H1 (cell line): ENCODE measurements around the gene RGS16. TPM values are rescaled to one million over a fixed set of nuclear protein-coding genes. Genes with fewer than 3 reads are reported as not detected.

ENCODE experiments used
- CTCF ChIA-PET: fragments of 300-600 bp; sonication (Branson Sonifier 250); formaldehyde crosslinking; loops from one replicate; lab custom pipeline; 2021; ENCODE audit not compliant: partially characterized antibody; lab: Charles Lee
- POLR2A ChIA-PET: fragments of 300-600 bp; sonication (Branson Sonifier 250); formaldehyde crosslinking; loops from one replicate; lab custom pipeline; 2021; ENCODE audit warnings: inconsistent platforms; ENCODE audit not compliant: partially characterized antibody; lab: Charles Lee
- DNase-seq, 2 experiments: peaks; one replicate each; pipeline versions ENCODE4 v3.0.0 to v3.0.0-alpha.2; 2010 to 2022; ENCODE audit warnings: low spot score in 2 of 2, low read depth in 1 of 2, mixed read lengths in 1 of 2
- FAIRE-seq: peaks from 2 replicates; lab custom pipeline; 2011; peaks lifted over from hg19 to GRCh38; lab: Jason Lieb, UNC
- H2AFZ ChIP-seq: 2 replicates; pipeline ENCODE4 v1.8.1; 2012; ENCODE audit warnings: low read length, inconsistent platforms
- H2AK5ac ChIP-seq: 2 replicates; pipeline ENCODE4 v1.6.1; 2013; ENCODE audit warnings: low read depth, low read length
- H2BK120ac ChIP-seq: replicated peaks from 2 replicates; pipeline ENCODE3; 2013; ENCODE audit warnings: low read depth, low read length, inconsistent platforms
- H2BK12ac ChIP-seq: 2 replicates; pipeline ENCODE4 v1.6.1; 2013; ENCODE audit warnings: low read depth, low read length
- H2BK15ac ChIP-seq: 2 replicates; pipeline ENCODE4 v1.6.1; 2013; ENCODE audit warnings: low read length
- H2BK20ac ChIP-seq: 2 replicates; pipeline ENCODE4 v1.6.1; 2013; ENCODE audit warnings: low read length
- H2BK5ac ChIP-seq: 2 replicates; pipeline ENCODE4 v1.6.1; 2013; ENCODE audit warnings: low read depth, low read length
- H3K14ac ChIP-seq: 2 replicates; pipeline ENCODE4 v1.6.1; 2013; ENCODE audit warnings: inconsistent platforms; ENCODE audit not compliant: insufficient read length
- H3K18ac ChIP-seq: 2 replicates; pipeline ENCODE4 v1.6.1; 2013; ENCODE audit warnings: low read length; ENCODE audit errors: extremely low read depth
- H3K23ac ChIP-seq: 2 replicates; pipeline ENCODE4 v1.6.1; 2013; ENCODE audit warnings: inconsistent platforms; ENCODE audit not compliant: insufficient read length
- H3K23me2 ChIP-seq: 2 replicates; pipeline ENCODE4 v1.6.1; 2013; ENCODE audit warnings: low read depth, low read length
- H3K27ac ChIP-seq: 2 replicates; pipeline ENCODE4 v1.6.1; 2011; ENCODE audit warnings: low read depth, low read length, inconsistent platforms
- H3K27me3 ChIP-seq, 4 experiments: replicated peaks in 1 of 4; 1 replicate in 1 of 4; 2 replicates in 3 of 4; pipeline versions ENCODE4 v1.6.1 to v1.8.1; 2011 to 2013; ENCODE audit warnings: low read length in 3 of 4, mild to moderate bottlenecking in 3 of 4, inconsistent platforms in 2 of 4, mixed read lengths in 2 of 4, moderate library complexity in 1 of 4; ENCODE audit not compliant: control insufficient read depth in 3 of 4, insufficient read depth in 3 of 4; ENCODE audit errors: extremely low read depth in 1 of 4
- H3K36me3 ChIP-seq, 4 experiments: 2 replicates each; pipeline versions ENCODE4 v1.6.1 to v1.8.1; 2011 to 2013; ENCODE audit warnings: mild to moderate bottlenecking in 4 of 4, low read length in 3 of 4, moderate library complexity in 2 of 4, control low read depth in 1 of 4, inconsistent platforms in 1 of 4; ENCODE audit not compliant: insufficient read depth in 4 of 4, control insufficient read depth in 2 of 4
- H3K4ac ChIP-seq: replicated peaks from 2 replicates; pipeline ENCODE3; 2013; ENCODE audit warnings: low read length, low read depth, mixed read lengths, inconsistent platforms; ENCODE audit not compliant: insufficient read length
- H3K4me1 ChIP-seq, 4 experiments: replicated peaks in 1 of 4; 1 replicate in 1 of 4; 2 replicates in 3 of 4; pipeline versions ENCODE4 v1.6.1 to v1.8.1; 2011 to 2013; ENCODE audit warnings: low read length in 3 of 4, inconsistent platforms in 2 of 4, mixed read lengths in 1 of 4; ENCODE audit not compliant: insufficient read depth in 4 of 4, control insufficient read depth in 3 of 4
- H3K4me2 ChIP-seq, 2 experiments: 2 replicates each; pipeline versions ENCODE4 v1.6.1 to v1.8.1; 2011 to 2013; ENCODE audit warnings: low read depth in 2 of 2, low read length in 2 of 2, control low read depth in 1 of 2, inconsistent platforms in 1 of 2, mild to moderate bottlenecking in 1 of 2; ENCODE audit not compliant: insufficient read depth in 1 of 2
- H3K4me3 ChIP-seq, 4 experiments: fragments of 200-600, 300-600 bp in 1 of 4; sonication (generic), shearing (Covaris generic), sonication (Bioruptor Twin) in 1 of 4; 2 replicates each; pipeline versions ENCODE4 v1.5.1 to v1.8.1; 2011 to 2016; ENCODE audit warnings: low read length in 4 of 4, low read depth in 3 of 4, control low read depth in 2 of 4, inconsistent platforms in 2 of 4, mild to moderate bottlenecking in 2 of 4, mixed read lengths in 1 of 4, moderate library complexity in 1 of 4; ENCODE audit not compliant: insufficient read depth in 2 of 4; ENCODE audit errors: extremely low read depth in 1 of 4
- H3K56ac ChIP-seq: replicated peaks from 2 replicates; pipeline ENCODE3; 2013; ENCODE audit warnings: low read depth, mild to moderate bottlenecking, mixed read lengths, low read length, inconsistent platforms; ENCODE audit not compliant: insufficient read length
- H3K79me1 ChIP-seq: 2 replicates; pipeline ENCODE4 v1.6.1; 2013; ENCODE audit warnings: low read depth, low read length, control low read depth
- H3K79me2 ChIP-seq, 2 experiments: 2 replicates each; pipeline versions ENCODE4 v1.6.1 to v1.8.1; 2012 to 2013; ENCODE audit warnings: low read length in 2 of 2, mild to moderate bottlenecking in 2 of 2, inconsistent platforms in 1 of 2; ENCODE audit not compliant: insufficient read depth in 2 of 2, control insufficient read depth in 1 of 2
- H3K9ac ChIP-seq, 4 experiments: replicated peaks in 1 of 4; 1 replicate in 1 of 4; 2 replicates in 3 of 4; pipeline versions ENCODE4 v1.6.1 to v1.8.1; 2011 to 2013; ENCODE audit warnings: low read depth in 3 of 4, low read length in 3 of 4, control low read depth in 2 of 4, mild to moderate bottlenecking in 2 of 4, moderate library complexity in 2 of 4, inconsistent platforms in 1 of 4; ENCODE audit errors: extremely low read depth in 1 of 4
- H3K9me3 ChIP-seq, 2 experiments: 2 replicates each; pipeline versions ENCODE4 v1.6.1 to v1.8.1; 2012 to 2013; ENCODE audit warnings: mild to moderate bottlenecking in 2 of 2, moderate library complexity in 2 of 2, control low read depth in 1 of 2, inconsistent platforms in 1 of 2, low read depth in 1 of 2, low read length in 1 of 2, mixed read lengths in 1 of 2; ENCODE audit not compliant: insufficient read depth in 2 of 2
- H4K20me1 ChIP-seq, 2 experiments: replicated peaks in 1 of 2; 2 replicates each; pipeline versions ENCODE3 to v1.8.1; 2011 to 2013; ENCODE audit warnings: inconsistent platforms in 2 of 2, low read length in 2 of 2, mild to moderate bottlenecking in 1 of 2; ENCODE audit not compliant: insufficient read depth in 2 of 2, control insufficient read depth in 1 of 2
- H4K5ac ChIP-seq: 2 replicates; pipeline ENCODE4 v1.6.1; 2013; ENCODE audit warnings: low read length, low read depth, mixed read lengths, inconsistent platforms; ENCODE audit not compliant: insufficient read length
- H4K8ac ChIP-seq: 2 replicates; pipeline ENCODE4 v1.8.0; 2013; ENCODE audit warnings: mild to moderate bottlenecking, moderate library complexity, low read length, inconsistent platforms; ENCODE audit not compliant: insufficient read depth; ENCODE audit errors: extremely low read depth
- H4K91ac ChIP-seq: replicated peaks from 2 replicates; pipeline ENCODE3; 2013; ENCODE audit warnings: low read length, mixed read lengths, inconsistent platforms; ENCODE audit not compliant: insufficient read length
- ASH2L ChIP-seq: fragments of 200-600, 300-600 bp; sonication (generic); IDR thresholded peaks from one replicate; pipeline ENCODE4 v1.7.1; 2017; ENCODE audit warnings: low read length
- CHD1 ChIP-seq: IDR thresholded peaks from 2 replicates; pipeline ENCODE4 v1.6.1; 2012; ENCODE audit warnings: low read depth, low read length, improper control_type of control experiment
- CREB1 ChIP-seq: IDR thresholded peaks from 2 replicates; pipeline ENCODE4 v1.6.1; 2012; ENCODE audit warnings: inconsistent platforms
- FOSL1 ChIP-seq: IDR thresholded peaks from 2 replicates; pipeline ENCODE4 v1.6.1; 2011; ENCODE audit warnings: mild to moderate bottlenecking, low read depth, low read length, moderate library complexity; ENCODE audit not compliant: insufficient read depth
- KDM1A ChIP-seq: fragments of 200-600, 300-600 bp; sonication (generic); IDR thresholded peaks from 2 replicates; pipeline ENCODE4 v1.7.1; 2016; ENCODE audit warnings: mild to moderate bottlenecking, low read length, borderline replicate concordance
- POLR2A ChIP-seq, 2 experiments: IDR thresholded peaks; 1 replicate in 1 of 2; 2 replicates in 1 of 2; pipeline ENCODE4 v1.6.1; 2011; ENCODE audit warnings: low read depth in 2 of 2, low read length in 2 of 2, mild to moderate bottlenecking in 2 of 2; ENCODE audit errors: control extremely low read depth in 1 of 2
- TAF1 ChIP-seq: IDR thresholded peaks from 2 replicates; pipeline ENCODE4 v1.6.1; 2011; ENCODE audit warnings: mild to moderate bottlenecking, low read depth, low read length
- TCF12 ChIP-seq: IDR thresholded peaks from 2 replicates; pipeline ENCODE4 v1.6.1; 2011; ENCODE audit warnings: low read depth, mild to moderate bottlenecking, low read length
- TEAD4 ChIP-seq: IDR thresholded peaks from 2 replicates; pipeline ENCODE4 v1.6.1; 2012; ENCODE audit warnings: low read depth, low read length, inconsistent platforms, mixed read lengths
- WGBS, 2 experiments: shearing (Covaris generic) in 1 of 2; methylation state at CpG; one replicate each; pipeline versions ENCODE4 v1.1.6 to v1.1.7; 2013 to 2015; ENCODE audit warnings: low lambda C conversion rate in 2 of 2, mixed read lengths in 2 of 2, inconsistent platforms in 1 of 2, low coverage in 1 of 2, missing lambda C conversion rate in 1 of 2; ENCODE audit not compliant: insufficient replicate concordance in 2 of 2, insufficient coverage in 1 of 2, insufficient read length in 1 of 2; ENCODE audit errors: extremely low coverage in 1 of 2, missing lambda C conversion rate in 1 of 2; 5-methylcytosine and 5-hydroxymethylcytosine counted together
- polyA plus RNA-seq, 7 experiments: library from polyadenylated mRNA; depleted of rRNA in 3 of 7; stranded (reverse) in 5 of 7; unstranded in 2 of 7; fragments of >200 nt in 5 of 7; fragments of 200-250 nt in 2 of 7; gene quantifications; 1 replicate in 5 of 7; 2 replicates in 1 of 7; 4 replicates in 1 of 7; pipeline versions ENCODE4 v1.2.1 to v1.2.3, GENCODE V29; 2011 to 2013; ENCODE audit warnings: missing spikeins in 2 of 7, mixed read lengths in 2 of 7
- total RNA-seq: library from RNA; stranded (reverse); fragmentation: NEBNext Ultra II Directional; extraction: Animal tissue kit (Norgen Biotek cat#: 25700); gene quantifications from 2 replicates; pipeline ENCODE4 v1.2.1, GENCODE V29; 2021

RGS16 gene
- total and polyA plus RNA-seq, 2 of the 8 experiments (the other 6 are each of a cell fraction or from before 2014, with no cell fraction given) = 5.7 to 9.8 TPM

DNA sequence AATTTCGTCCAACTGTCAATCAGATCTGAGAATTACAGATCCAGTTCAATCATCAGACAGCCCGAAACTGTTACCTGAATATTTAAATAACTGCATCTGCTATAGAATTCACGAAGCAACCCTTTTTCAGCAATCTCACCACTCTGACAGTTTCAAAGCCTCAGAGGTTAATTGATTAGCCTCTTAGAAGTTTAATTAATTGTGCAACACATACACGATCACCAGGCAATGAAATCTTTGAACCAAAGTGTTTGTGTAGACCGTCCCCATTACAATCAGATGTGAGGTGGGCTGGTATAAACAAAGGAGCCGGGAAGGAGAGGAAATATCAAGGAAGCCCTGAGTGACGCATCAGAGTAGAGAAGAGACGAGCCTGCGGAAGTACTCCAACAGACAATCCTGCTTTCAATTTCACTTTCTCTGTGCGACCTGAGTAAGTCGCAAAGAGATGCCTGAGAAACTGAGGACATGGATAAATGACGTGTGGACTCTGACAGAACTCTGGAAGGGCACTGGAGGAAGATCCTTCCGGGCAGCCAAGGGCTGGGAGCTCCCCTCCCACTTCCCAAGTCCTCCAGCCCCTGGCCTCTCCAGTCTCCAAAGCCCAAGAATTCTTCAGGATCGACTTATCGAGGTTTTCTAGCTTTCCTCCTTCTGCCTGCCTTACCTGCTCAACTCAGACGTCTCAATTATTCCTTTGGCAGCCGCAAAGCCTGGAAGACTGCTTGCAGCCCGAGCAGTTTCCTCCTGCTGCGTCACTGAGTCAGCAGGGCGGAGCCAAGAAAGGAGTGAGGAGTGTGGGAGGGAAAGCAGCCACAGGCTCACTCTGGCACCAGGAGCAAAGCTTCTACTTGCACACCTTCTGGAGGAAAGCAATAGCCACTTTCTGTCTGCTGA is 15.4 kb downstream of the RGS16 start, which contains the start of gene RNASEL:
Gene RNASEL, minus strand, starts transcription at position 757 of the 897 bp plus-strand sequence. CDS start 2,450 bp downstream, outside the sequence.
- no peaks in the 10 kb centered on the region for H3K23me2 ChIP-seq
- WGBS, 2 experiments = 48% methylated on average over 20 of the region's 20 CpGs; no CpG with 5 or more reads in 1 of the 2 experiments
- no peaks in the 10 kb centered on the region for H3K27me3 ChIP-seq
- H3K23ac ChIP-seq = no peak within 1 kb of the TSS
- FAIRE-seq (no peak), DNase-seq (peak in 1 of 2 experiments; percentile 68)
- H3K9ac ChIP-seq = peak within 1 kb of the TSS in 1 of 4 experiments; percentile 13; a peak in 1 of 7 replicates
- no peak within 1 kb of the TSS for H3K56ac ChIP-seq
- H2AK5ac ChIP-seq = no peak within 1 kb of the TSS
- no peak within 1 kb of the TSS for H2BK120ac ChIP-seq
- H2BK12ac ChIP-seq = peak within 1 kb of the TSS; percentile 6; the same call in 1 of the 2 replicates
- no peaks in the 10 kb centered on the region for H4K20me1 ChIP-seq
- no peak within 1 kb of the TSS for H4K5ac ChIP-seq
- H3K9me3 ChIP-seq = no peaks in the 10 kb centered on the region
- no peak within 1 kb of the TSS; the same call in 1 of the 2 replicates for H2BK5ac ChIP-seq
- H2AFZ ChIP-seq = peak within 1 kb of the TSS; percentile 91
- no peak within 1 kb of the TSS for H2BK15ac ChIP-seq
- H2BK20ac ChIP-seq = no peak within 1 kb of the TSS
- POLR2A ChIA-PET = interaction anchor here (0.9 to 1.7 kb wide), 3 partner anchors 12 to 180 kb away, joined by 3 to 4 read pairs (median 4); partner anchors contain the start of gene RGS16
- peaks cover 0 to 12% (median 2%) of the 10 kb centered on the region in 4 experiments; a peak in 4 of 7 replicates for H3K4me1 ChIP-seq
- peak within 1 kb of the TSS; percentile 86 for H3K18ac ChIP-seq
- H4K8ac ChIP-seq = no peak within 1 kb of the TSS
- no peak within 1 kb of the TSS for H3K27ac ChIP-seq
- no peaks in the 10 kb centered on the region for H3K79me1 ChIP-seq
- peak within 1 kb of the TSS in 3 of 4 experiments; percentile 8 to 55 (median 19); a peak in 4 of 8 replicates for H3K4me3 ChIP-seq
- H3K4ac ChIP-seq = no peak within 1 kb of the TSS
- peak within 1 kb of the TSS; percentile 59 to 67 for H3K4me2 ChIP-seq
- no peaks in the 10 kb centered on the region for H3K79me2 ChIP-seq
- H4K91ac ChIP-seq = no peak within 1 kb of the TSS
- CTCF ChIA-PET = interaction anchor here (0.7 to 37.1 kb wide), 12 partner anchors 9 to 507 kb away, joined by 3 to 1131 read pairs (median 3); partner anchors contain the start of gene NPL
- H3K14ac ChIP-seq = no peak within 1 kb of the TSS
- no peaks in the 10 kb centered on the region for H3K36me3 ChIP-seq
- TF ChIP-seq CREB1 = peak; percentile 56; the same call in 1 of the 2 replicates
- TF ChIP-seq POLR2A (IDR thresholded peaks at IDR 0.05; ENCODE audit: control extremely low read depth in 1 of 2, low read depth in 2 of 2, low read length in 2 of 2) = peak in 1 of 2 experiments; percentile 35; a peak in 1 of 3 replicates
- TF ChIP-seq KDM1A = no peak
- TF ChIP-seq TEAD4 = no peak
- no peak for TF ChIP-seq FOSL1
- no peak for TF ChIP-seq TAF1
- TF ChIP-seq TCF12 = no peak
- TF ChIP-seq ASH2L = peak; percentile 60
- TF ChIP-seq CHD1 = no peak
